ENCODE data around the gene PYGB. TPM values are rescaled to one million over a fixed set of nuclear protein-coding genes. Genes with fewer than 3 reads are reported as not detected.

The PYGB gene
- total and polyA plus RNA-seq, 5 donors, result 136 to 219 (median 179) TPM

GRCh38 chr20:25285856-25286798 lies 38.2 kb downstream of the PYGB start:
- H3K4me3 ChIP-seq (ENCODE audit: low read length), result no peak overlapping the region
- no peaks in the 10 kb centered on the region for H3K4me1 ChIP-seq (ENCODE audit: control insufficient read depth, insufficient read depth, low read length)
- peak; percentile 7 to 38 (median 8) for DNase-seq
- no peaks in the 10 kb centered on the region for H3K27me3 ChIP-seq (ENCODE audit: control insufficient read depth, insufficient read depth)
- intact Hi-C loops (cut with DNase I), result no loop called here
- no peak overlapping the region for H3K27ac ChIP-seq (ENCODE audit: low read length)
- WGBS, result 83% methylated on average over 24 of the region's 24 CpGs
- no peaks in the 10 kb centered on the region for H3K9me3 ChIP-seq (ENCODE audit: control insufficient read depth, low read length)
- no peak for ATAC-seq

- no peak overlapping the region for H3K27ac ChIP-seq (ENCODE audit: low read length)
- 92% methylated on average over 12 of the region's 12 CpGs for WGBS
These were observed 39.0 kb downstream of the PYGB start for GRCh38 chr20:25286917-25287316.

GRCh38 chr20:25287631-25288290 lies 39.9 kb downstream of the PYGB start:
- DNase-seq (peak in 2 of 3 donors; percentile 4 to 16), ATAC-seq (no peak)
- no peaks in the 10 kb centered on the region for H3K9me3 ChIP-seq (ENCODE audit: control insufficient read depth, low read length)
- WGBS, result 94% methylated on average over 16 of the region's 16 CpGs
- H3K27ac ChIP-seq (ENCODE audit: low read length), result no peak overlapping the region
- H3K4me1 ChIP-seq (ENCODE audit: control insufficient read depth, insufficient read depth, low read length), result no peaks in the 10 kb centered on the region
- no peaks in the 10 kb centered on the region for H3K27me3 ChIP-seq (ENCODE audit: control insufficient read depth, insufficient read depth)
- intact Hi-C loops (cut with DNase I), result no loop called here
- H3K4me3 ChIP-seq (ENCODE audit: low read length), result no peak overlapping the region

More at GRCh38 chr20:25286917-25287316, 39.0 kb downstream of the PYGB start:
- Histone ChIP-seq H3K4me1 (ENCODE audit: control insufficient read depth, insufficient read depth, low read length) (no peaks in the 10 kb centered on the region), H3K9me3 (ENCODE audit: control insufficient read depth, low read length) (no peaks in the 10 kb centered on the region), H3K27me3 (ENCODE audit: control insufficient read depth, insufficient read depth) (no peaks in the 10 kb centered on the region), H3K4me3 (ENCODE audit: low read length) (no peak overlapping the region)
- intact Hi-C loops (cut with DNase I), result no loop called here
- peak in 2 of 3 donors; percentile 32 to 40 for DNase-seq
- no peak for ATAC-seq

- WGBS, result 88% methylated on average over 22 of the region's 22 CpGs
- DNase-seq (peak; percentile 7 to 46 (median 35)), ATAC-seq (no peak)
- intact Hi-C loops (cut with DNase I), result no loop called here
- H3K27ac ChIP-seq (ENCODE audit: low read length), result no peak overlapping the region
- H3K4me1 ChIP-seq (ENCODE audit: control insufficient read depth, insufficient read depth, low read length), result no peaks in the 10 kb centered on the region
- H3K9me3 ChIP-seq (ENCODE audit: control insufficient read depth, low read length), result no peaks in the 10 kb centered on the region
- H3K27me3 ChIP-seq (ENCODE audit: control insufficient read depth, insufficient read depth), result no peaks in the 10 kb centered on the region
- no peak overlapping the region for H3K4me3 ChIP-seq (ENCODE audit: low read length)
These were observed 40.7 kb downstream of the PYGB start for GRCh38 chr20:25288291-25289181.

- H3K27me3 ChIP-seq (ENCODE audit: control insufficient read depth, insufficient read depth), result no peaks in the 10 kb centered on the region
- no peaks in the 10 kb centered on the region for H3K4me1 ChIP-seq (ENCODE audit: control insufficient read depth, insufficient read depth, low read length)
- WGBS, result 87% methylated on average over 24 of the region's 24 CpGs
- no peak overlapping the region for H3K27ac ChIP-seq (ENCODE audit: low read length)
- no peak overlapping the region for H3K4me3 ChIP-seq (ENCODE audit: low read length)
- intact Hi-C loops (cut with DNase I), result loop anchor here in 1 of 4 donors (10.0 kb wide), 3 partner anchors 65 to 105 kb away; partner anchors contain the start of genes ABHD12 and ENTPD6
- DNase-seq, result peak in 2 of 3 donors; percentile 4 to 27
- no peaks in the 10 kb centered on the region for H3K9me3 ChIP-seq (ENCODE audit: control insufficient read depth, low read length)
- no peak for ATAC-seq
These were observed 42.2 kb downstream of the PYGB start for GRCh38 chr20:25289886-25290597.

GRCh38 chr20:25290646-25291431 lies 43.0 kb downstream of the PYGB start:
- no peaks in the 10 kb centered on the region for H3K9me3 ChIP-seq (ENCODE audit: control insufficient read depth, low read length)
- DNase-seq (peak; percentile 11 to 58 (median 38)), ATAC-seq (no peak)
- intact Hi-C loops (cut with DNase I), result loop anchor here in 1 of 4 donors (10.0 kb wide), 3 partner anchors 66 to 104 kb away; partner anchors contain the start of genes ABHD12 and ENTPD6
- no peaks in the 10 kb centered on the region for H3K27me3 ChIP-seq (ENCODE audit: control insufficient read depth, insufficient read depth)
- H3K4me1 ChIP-seq (ENCODE audit: control insufficient read depth, insufficient read depth, low read length), result peaks cover 2% of the 10 kb centered on the region
- 85% methylated on average over 22 of the region's 22 CpGs for WGBS
- no peak overlapping the region for H3K27ac ChIP-seq (ENCODE audit: low read length)
- no peak overlapping the region for H3K4me3 ChIP-seq (ENCODE audit: low read length)

GRCh38 chr20:25291432-25292133 lies 43.7 kb downstream of the PYGB start:
- intact Hi-C loops (cut with DNase I), result loop anchor here in 1 of 4 donors (10.0 kb wide), 3 partner anchors 67 to 103 kb away; partner anchors contain the start of genes ABHD12 and ENTPD6
- H3K27me3 ChIP-seq (ENCODE audit: control insufficient read depth, insufficient read depth), result no peaks in the 10 kb centered on the region
- no peak overlapping the region for H3K4me3 ChIP-seq (ENCODE audit: low read length)
- DNase-seq (peak; percentile 14 to 43 (median 42)), ATAC-seq (no peak)
- no peaks in the 10 kb centered on the region for H3K9me3 ChIP-seq (ENCODE audit: control insufficient read depth, low read length)
- peaks cover 5% of the 10 kb centered on the region for H3K4me1 ChIP-seq (ENCODE audit: control insufficient read depth, insufficient read depth, low read length)
- H3K27ac ChIP-seq (ENCODE audit: low read length), result no peak overlapping the region
- 72% methylated on average over 26 of the region's 26 CpGs for WGBS

- DNase-seq, result peak; percentile 10 to 58 (median 46)
- H3K4me3 ChIP-seq (ENCODE audit: low read length), result no peak overlapping the region
- 92% methylated on average over 35 of the region's 35 CpGs for WGBS
- ATAC-seq, result no peak
- no peaks in the 10 kb centered on the region for H3K27me3 ChIP-seq (ENCODE audit: control insufficient read depth, insufficient read depth)
- H3K9me3 ChIP-seq (ENCODE audit: control insufficient read depth, low read length), result no peaks in the 10 kb centered on the region
- peaks cover 5% of the 10 kb centered on the region for H3K4me1 ChIP-seq (ENCODE audit: control insufficient read depth, insufficient read depth, low read length)
- no peak overlapping the region for H3K27ac ChIP-seq (ENCODE audit: low read length)
- intact Hi-C loops (cut with DNase I), result loop anchor here in 1 of 4 donors (10.0 kb wide), 3 partner anchors 68 to 102 kb away; partner anchors contain the start of genes ABHD12 and ENTPD6
These were observed 44.4 kb downstream of the PYGB start for GRCh38 chr20:25292176-25292891.
